Right lobe of liver (tissue), 4 donors: ENCODE results near the gene PRMT5.

Source experiments
- CTCF ChIP-seq, 4 donors: fragments of 200-600 bp in 3 of 4; fragments of 450-650 bp in 1 of 4; IDR thresholded peaks; one replicate each; pipeline versions ENCODE4 v1.5.1 to v1.8.0; 2016 to 2022; ENCODE audit warnings: antibody characterized with exemption in 4 of 4, mild to moderate bottlenecking in 2 of 4
- POLR2A ChIP-seq: fragments of 450-650 bp; IDR thresholded peaks from one replicate; pipeline ENCODE4 v1.6.1; 2017; ENCODE audit warnings: antibody characterized with exemption, mild to moderate bottlenecking
- donor health status: DM: no; HTN: no; CAD: no.
- donor health status: DM: no; HTN: no; CAD: no.
- donor health status: DM: no; HTN: yes; CAD: no.

GRCh38 chr14:22898302-22899090, 30.7 kb downstream of the PRMT5 start:
- TF ChIP-seq CTCF (IDR thresholded peaks at IDR 0.05) (no peak), POLR2A (no peak)
